HG02973 (cell line): ENCODE data around the gene ARHGEF40.
"Not testable (repeated sequence)": the region's sequence is repeated elsewhere in the genome, so short reads cannot be mapped to it uniquely, and the experiment has no call there.

Experiments used
- ATAC-seq: cut with Tn5 transposase; IDR thresholded peaks from one replicate; pipeline ENCODE4 v1.9.1; 2021; ENCODE audit warnings: moderate library complexity; ENCODE audit not compliant: unreplicated experiment

Gene ARHGEF40

GRCh38 chr14:21039585-21040369, 30.3 kb upstream of the ARHGEF40 start:
- ATAC-seq = no peak

DNA sequence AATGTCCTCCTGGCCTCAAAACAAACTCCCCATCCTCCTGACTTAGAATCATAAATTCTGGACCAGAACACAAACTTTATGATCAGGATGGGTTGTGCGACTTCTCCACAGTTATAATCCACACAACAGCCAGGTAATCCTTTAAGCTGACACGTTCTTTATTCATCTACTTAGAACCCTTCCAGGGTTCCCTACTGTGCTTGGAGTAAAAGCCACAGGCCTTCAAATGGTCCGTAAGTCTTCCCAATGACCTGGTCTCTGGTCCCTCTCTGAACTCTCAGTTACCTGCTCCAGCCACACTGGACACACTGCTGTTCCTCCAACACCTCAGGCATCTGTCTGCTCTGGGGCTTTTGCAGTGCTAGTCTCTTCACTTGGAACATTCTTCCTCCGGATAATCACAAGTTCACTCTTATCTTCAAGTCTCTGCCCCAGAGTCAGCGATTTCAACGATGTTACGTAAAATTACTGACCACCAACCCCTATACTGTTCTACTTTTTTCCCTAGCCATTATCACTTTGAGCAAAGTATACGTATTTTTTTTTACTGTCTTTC, 29.7 kb upstream of the ARHGEF40 start:
- ATAC-seq = no peak

- not testable (repeated sequence) for ATAC-seq
Measured at GRCh38 chr14:21040941-21041340, 29.2 kb upstream of the ARHGEF40 start.

DNA sequence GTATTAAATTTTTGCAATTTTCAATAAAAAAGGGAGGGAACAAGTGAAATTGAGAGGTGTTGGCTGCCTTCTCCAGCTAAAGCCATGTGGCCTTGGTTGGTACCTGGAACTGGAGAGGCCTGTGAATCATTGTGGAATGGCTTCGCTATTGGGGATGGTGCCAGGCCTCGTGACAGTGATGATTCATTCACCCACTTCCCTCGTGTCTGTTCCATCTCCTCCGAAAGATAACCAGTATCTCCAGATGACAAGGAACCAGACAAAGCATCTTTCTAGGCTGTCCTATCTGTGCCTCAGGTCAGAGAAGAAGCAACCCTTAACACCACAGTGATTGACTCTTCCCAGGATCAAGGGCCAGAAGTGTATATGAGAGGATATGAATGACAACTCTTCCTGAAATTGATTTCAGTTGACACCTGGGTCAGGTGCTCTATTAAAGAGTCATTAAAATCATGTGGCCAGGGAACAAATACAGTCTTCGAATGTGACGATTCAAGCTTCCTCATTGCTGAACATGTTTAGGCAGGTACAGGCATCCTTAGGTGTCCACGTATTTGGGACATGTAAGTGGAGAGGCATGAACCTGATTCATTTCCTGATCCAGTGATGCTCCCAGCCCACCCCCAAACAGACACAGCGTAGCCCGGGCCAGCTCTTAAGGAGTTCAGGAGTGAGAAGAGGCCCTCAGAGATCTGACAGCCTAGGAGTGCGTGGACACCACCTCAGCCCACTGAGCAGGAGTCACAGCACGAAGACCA, 28.2 kb upstream of the ARHGEF40 start, which contains the start of gene RNASE7:
RNASE7 (plus strand) TSS at position 687 of the 758 bp plus-strand sequence. CDS start 631 bp downstream, outside the sequence.
- no peak for ATAC-seq

DNA sequence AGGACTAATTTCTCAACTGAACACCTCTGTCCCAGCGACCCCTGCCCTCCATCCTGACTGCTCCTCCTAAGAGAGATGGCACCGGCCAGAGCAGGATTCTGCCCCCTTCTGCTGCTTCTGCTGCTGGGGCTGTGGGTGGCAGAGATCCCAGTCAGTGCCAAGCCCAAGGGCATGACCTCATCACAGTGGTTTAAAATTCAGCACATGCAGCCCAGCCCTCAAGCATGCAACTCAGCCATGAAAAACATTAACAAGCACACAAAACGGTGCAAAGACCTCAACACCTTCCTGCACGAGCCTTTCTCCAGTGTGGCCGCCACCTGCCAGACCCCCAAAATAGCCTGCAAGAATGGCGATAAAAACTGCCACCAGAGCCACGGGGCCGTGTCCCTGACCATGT, 27.2 kb upstream of the ARHGEF40 start:
- ATAC-seq = no peak

- no peak for ATAC-seq
Measured at GRCh38 chr14:21043387-21043973, 26.6 kb upstream of the ARHGEF40 start.

DNA sequence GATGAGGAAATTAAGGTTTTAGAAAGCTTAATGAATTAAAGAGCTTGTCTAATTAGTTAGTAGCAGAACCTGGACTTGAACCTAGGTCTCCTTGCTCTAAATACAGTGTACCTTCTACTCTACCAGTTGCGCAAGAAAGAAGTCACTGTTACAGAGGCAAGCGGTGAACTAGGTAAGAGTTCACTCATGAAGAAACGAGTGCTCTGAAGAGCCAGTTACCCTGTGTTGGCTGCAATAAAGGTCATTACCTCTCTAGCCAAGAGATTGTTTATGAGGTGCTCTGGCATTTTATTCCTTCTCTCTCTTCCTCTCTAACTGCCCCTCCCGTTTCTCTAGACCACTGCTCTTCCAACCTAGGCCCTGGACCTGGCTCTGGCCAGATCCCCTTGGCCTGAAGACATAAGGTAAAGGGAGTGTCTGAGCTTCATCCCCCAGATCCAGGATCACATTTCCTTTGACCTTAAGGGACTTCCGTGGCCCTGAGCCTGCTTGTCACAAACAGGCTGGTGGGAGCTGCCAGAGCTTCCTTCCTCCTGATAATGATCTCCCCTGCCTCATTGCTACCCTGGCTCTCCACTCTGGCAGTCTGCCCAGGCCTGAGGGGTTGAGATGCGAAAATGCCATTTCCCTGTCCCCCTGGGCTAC, 26.0 kb upstream of the ARHGEF40 start:
- no peak for ATAC-seq

GRCh38 chr14:21047378-21047781, 22.7 kb upstream of the ARHGEF40 start:
- ATAC-seq = no peak

DNA sequence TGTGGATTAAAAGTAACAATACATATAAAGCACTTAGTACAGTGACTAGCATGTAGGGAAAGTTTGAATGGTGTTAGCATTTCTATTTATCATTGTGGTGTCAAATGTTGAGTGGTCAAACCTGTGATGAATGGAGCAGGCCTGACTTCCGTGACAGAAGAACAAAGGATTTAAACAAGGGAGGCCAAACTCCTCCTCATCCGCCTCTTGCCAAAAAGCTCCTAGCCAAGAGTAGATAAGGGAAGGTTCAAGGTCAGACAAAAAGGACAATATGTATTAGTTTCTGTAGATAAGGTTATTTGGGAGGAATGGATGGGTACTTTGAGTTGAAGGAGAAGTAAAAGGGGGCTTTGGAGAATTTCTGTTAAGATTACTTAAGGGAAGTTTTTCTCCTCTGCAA, 21.5 kb upstream of the ARHGEF40 start:
- no peak for ATAC-seq

DNA sequence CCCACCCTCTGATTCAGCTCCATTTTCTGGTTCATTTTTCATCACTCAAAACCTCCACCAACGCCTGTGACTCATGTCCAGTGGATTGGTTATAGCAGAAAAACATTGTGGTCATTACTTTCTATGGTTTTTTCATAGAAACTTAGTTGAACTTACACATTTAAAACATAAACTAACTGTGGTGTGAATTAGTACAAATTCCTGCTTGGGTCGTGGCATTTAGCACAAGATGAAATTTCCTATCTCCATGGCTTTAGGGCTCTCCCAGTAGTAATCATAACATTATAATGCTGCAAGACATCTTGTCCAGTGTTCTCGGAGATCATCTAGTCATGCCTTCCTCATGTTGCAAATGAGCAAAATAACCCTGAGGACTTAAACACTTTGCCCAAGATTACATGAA, 20.8 kb upstream of the ARHGEF40 start:
- no peak for ATAC-seq

GRCh38 chr14:21050597-21050996, 19.5 kb upstream of the ARHGEF40 start:
- ATAC-seq = no peak

- ATAC-seq = no peak
Measured at GRCh38 chr14:21053184-21054122, 16.7 kb upstream of the ARHGEF40 start.

GRCh38 chr14:21054123-21054767, 15.9 kb upstream of the ARHGEF40 start:
- no peak for ATAC-seq

DNA sequence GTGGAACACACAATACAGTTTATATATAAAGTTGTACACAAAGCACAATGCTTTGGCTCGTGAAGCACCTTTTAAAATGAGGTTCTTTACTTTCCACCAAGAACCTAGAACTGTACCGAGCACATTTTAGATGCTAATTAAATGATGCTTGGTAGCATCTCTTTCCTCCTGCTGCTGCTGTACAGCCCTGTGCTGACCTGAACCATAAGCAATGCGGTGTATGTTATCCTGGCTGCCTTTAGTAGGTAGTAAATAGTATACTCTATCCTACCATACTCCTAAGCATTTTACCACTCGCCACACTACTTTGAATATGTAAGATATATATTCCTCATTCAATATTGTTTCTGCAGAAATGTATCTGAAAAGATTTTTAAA, 15.3 kb upstream of the ARHGEF40 start:
- ATAC-seq = no peak

- ATAC-seq = no peak
Measured at GRCh38 chr14:21055432-21056117, 14.5 kb upstream of the ARHGEF40 start.

- no peak for ATAC-seq
Measured at GRCh38 chr14:21056520-21057163, 13.5 kb upstream of the ARHGEF40 start.

- ATAC-seq = no peak
Measured at GRCh38 chr14:21057803-21058675, 12.1 kb upstream of the ARHGEF40 start, which contains the start of gene RNASE8. RNASE8 (plus strand) TSS chr14:21057822; CDS start chr14:21057893, 71 bp downstream.
